ENCODE results near the gene WDR83.

GRCh38 chr19:12694641-12695040 is 28.0 kb downstream of the WDR83 start:
- TF ChIP-seq EZH2 (IDR thresholded peaks at IDR 0.05; ENCODE audit: borderline replicate concordance), result no peak
- TF ChIP-seq CTCF (IDR thresholded peaks at IDR 0.05; ENCODE audit: poor library complexity), result no peak

Measured in hepatocyte (in vitro differentiated cells).